Measurements from ENCODE around the gene HILPDA. TPM values are rescaled to one million over a fixed set of nuclear protein-coding genes. Genes with fewer than 3 reads are reported as not detected.
"Not testable (repeated sequence)": the region's sequence is repeated elsewhere in the genome, so short reads cannot be mapped to it uniquely, and the experiment has no call there.

HILPDA gene
- total and polyA plus RNA-seq, 2 of the 4 experiments (the other 2 are of a cell fraction) = 31.2 to 35.6 TPM

GRCh38 chr7:128457385-128457784 is 1.7 kb downstream of the HILPDA start:
- dilution Hi-C loops (cut with HindIII; ENCODE audit: low sequenced_read_pairs, unreplicated experiment); ATAC-seq (ENCODE audit: low read depth); H2BK20ac ChIP-seq (ENCODE audit: low read depth, low read length); H3K27ac ChIP-seq (ENCODE audit: insufficient read depth, low read length); H3K27me3 ChIP-seq (ENCODE audit: control insufficient read depth, insufficient read depth, low read length); H3K36me3 ChIP-seq (ENCODE audit: control insufficient read depth, insufficient read depth, low read length); POLR2A ChIA-PET (ENCODE audit: unreplicated experiment); H3K18ac ChIP-seq (ENCODE audit: low read depth, low read length); H2AK5ac ChIP-seq (ENCODE audit: low read depth, low read length); H3K4ac ChIP-seq (ENCODE audit: low read depth, low read length); H2BK5ac ChIP-seq (ENCODE audit: low read depth, low read length, poor library complexity, severe bottlenecking); H4K91ac ChIP-seq (ENCODE audit: insufficient read depth, low read depth, low read length); intact Hi-C loops (cut with micrococcal nuclease); H3K9me1 ChIP-seq (ENCODE audit: insufficient read depth, low read length); H2BK15ac ChIP-seq (ENCODE audit: low read depth, low read length); H2BK120ac ChIP-seq (ENCODE audit: low read depth, low read length); H4K5ac ChIP-seq (ENCODE audit: low read depth, low read length); H4K8ac ChIP-seq (ENCODE audit: low read depth in 2 of 2, low read length in 2 of 2); H3K14ac ChIP-seq (replicated peaks; ENCODE audit: low read depth, low read length); CTCF ChIA-PET; H2AFZ ChIP-seq (replicated peaks; ENCODE audit: low read length, poor library complexity); H3K9me3 ChIP-seq (ENCODE audit: control insufficient read depth, insufficient read depth, low read length); DNase-seq; H3K56ac ChIP-seq (ENCODE audit: extremely low read depth, insufficient read depth, low read length): not testable (repeated sequence)
- H3K79me1 ChIP-seq (ENCODE audit: low read depth in 1 of 2, low read length in 2 of 2) = peaks cover 14 to 41% of the 10 kb centered on the region in 2 experiments; a peak in 3 of 4 replicates
- H3K4me1 ChIP-seq (ENCODE audit: control insufficient read depth, insufficient read depth, low read length) = peaks cover 17% of the 10 kb centered on the region
- H4K20me1 ChIP-seq (ENCODE audit: insufficient read depth, low read length) = peaks cover 24% of the 10 kb centered on the region
- BruUV-seq (replicated peaks) = TSS peak; percentile 46
- peak overlapping the region; percentile 82 for H3K4me2 ChIP-seq (ENCODE audit: low read depth, low read length)
- H2AK9ac ChIP-seq (replicated peaks; ENCODE audit: low read depth, low read length, poor library complexity) = peak overlapping the region; percentile 74
- no CpG with 5 or more reads among the region's 6 CpGs for WGBS, 2 experiments (ENCODE audit: extremely low coverage in 2 of 2, insufficient read length in 1 of 2)
- peak overlapping the region; percentile 68; the same call in 1 of the 2 replicates for H3K23ac ChIP-seq (ENCODE audit: low read depth, low read length)
- H3K9ac ChIP-seq (ENCODE audit: low read depth, low read length) = peak overlapping the region; percentile 66; the same call in 1 of the 2 replicates
- in situ Hi-C loops (cut with MboI; ENCODE audit: low sequenced_read_pairs) = loop anchor here (25.0 kb wide), 1 partner anchor 430 kb away; no protein-coding TSS in a partner anchor
- peak overlapping the region; percentile 82; the same call in 1 of the 2 replicates for H3K4me3 ChIP-seq (ENCODE audit: insufficient read depth, low read depth, low read length)

All from IMR-90 (cell line).